ENCODE data around the gene MUC6. TPM values are rescaled to one million over a fixed set of nuclear protein-coding genes. Genes with fewer than 3 reads are reported as not detected.

The MUC6 gene, protein sequence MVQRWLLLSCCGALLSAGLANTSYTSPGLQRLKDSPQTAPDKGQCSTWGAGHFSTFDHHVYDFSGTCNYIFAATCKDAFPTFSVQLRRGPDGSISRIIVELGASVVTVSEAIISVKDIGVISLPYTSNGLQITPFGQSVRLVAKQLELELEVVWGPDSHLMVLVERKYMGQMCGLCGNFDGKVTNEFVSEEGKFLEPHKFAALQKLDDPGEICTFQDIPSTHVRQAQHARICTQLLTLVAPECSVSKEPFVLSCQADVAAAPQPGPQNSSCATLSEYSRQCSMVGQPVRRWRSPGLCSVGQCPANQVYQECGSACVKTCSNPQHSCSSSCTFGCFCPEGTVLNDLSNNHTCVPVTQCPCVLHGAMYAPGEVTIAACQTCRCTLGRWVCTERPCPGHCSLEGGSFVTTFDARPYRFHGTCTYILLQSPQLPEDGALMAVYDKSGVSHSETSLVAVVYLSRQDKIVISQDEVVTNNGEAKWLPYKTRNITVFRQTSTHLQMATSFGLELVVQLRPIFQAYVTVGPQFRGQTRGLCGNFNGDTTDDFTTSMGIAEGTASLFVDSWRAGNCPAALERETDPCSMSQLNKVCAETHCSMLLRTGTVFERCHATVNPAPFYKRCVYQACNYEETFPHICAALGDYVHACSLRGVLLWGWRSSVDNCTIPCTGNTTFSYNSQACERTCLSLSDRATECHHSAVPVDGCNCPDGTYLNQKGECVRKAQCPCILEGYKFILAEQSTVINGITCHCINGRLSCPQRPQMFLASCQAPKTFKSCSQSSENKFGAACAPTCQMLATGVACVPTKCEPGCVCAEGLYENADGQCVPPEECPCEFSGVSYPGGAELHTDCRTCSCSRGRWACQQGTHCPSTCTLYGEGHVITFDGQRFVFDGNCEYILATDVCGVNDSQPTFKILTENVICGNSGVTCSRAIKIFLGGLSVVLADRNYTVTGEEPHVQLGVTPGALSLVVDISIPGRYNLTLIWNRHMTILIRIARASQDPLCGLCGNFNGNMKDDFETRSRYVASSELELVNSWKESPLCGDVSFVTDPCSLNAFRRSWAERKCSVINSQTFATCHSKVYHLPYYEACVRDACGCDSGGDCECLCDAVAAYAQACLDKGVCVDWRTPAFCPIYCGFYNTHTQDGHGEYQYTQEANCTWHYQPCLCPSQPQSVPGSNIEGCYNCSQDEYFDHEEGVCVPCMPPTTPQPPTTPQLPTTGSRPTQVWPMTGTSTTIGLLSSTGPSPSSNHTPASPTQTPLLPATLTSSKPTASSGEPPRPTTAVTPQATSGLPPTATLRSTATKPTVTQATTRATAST (N-terminal part only)
- not detected for total RNA-seq

DNA sequence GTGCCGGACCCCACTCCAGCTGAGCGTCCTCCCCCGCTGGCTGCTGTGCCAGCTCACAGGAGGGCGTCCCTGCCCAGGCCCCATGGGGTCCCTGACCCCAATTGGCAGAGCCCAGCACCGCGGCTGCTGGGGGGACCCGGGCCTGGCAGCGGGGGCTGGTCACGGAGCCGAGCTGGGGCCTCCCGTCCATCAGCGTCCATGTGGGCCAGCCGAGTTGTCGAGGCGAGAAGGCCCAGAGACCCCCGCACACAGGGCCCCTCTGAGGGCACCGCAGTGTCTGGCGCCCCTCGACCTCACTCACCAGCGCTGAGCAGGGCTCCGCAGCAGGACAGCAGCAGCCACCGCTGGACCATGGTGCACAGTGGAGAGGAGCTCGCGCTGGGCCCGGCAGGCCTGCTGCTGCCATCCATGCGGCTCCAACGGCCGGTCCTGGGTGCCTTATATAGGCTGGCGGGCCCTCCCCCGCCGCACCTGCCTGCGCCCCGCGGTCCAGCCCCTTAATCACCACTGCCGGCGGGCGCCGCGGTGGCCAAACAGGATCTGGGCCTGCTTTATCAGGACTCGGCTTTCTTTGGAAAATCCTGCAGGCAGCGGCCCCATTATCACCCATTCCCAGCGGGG, at the start of gene MUC6:
Gene MUC6, minus strand, starts transcription at position 416 of the 621 bp plus-strand sequence. Its CDS starts 63 bp downstream, at position 353.
- Histone ChIP-seq H3K27ac (no peak within 1 kb of the TSS), H3K4me3 (no peak within 1 kb of the TSS), H3K9me3 (no peaks in the 10 kb centered on the region), H3K36me3 (no peaks in the 10 kb centered on the region), H3K27me3 (no peaks in the 10 kb centered on the region), H3K4me1 (no peaks in the 10 kb centered on the region)
- TF ChIP-seq, protein P1, sequence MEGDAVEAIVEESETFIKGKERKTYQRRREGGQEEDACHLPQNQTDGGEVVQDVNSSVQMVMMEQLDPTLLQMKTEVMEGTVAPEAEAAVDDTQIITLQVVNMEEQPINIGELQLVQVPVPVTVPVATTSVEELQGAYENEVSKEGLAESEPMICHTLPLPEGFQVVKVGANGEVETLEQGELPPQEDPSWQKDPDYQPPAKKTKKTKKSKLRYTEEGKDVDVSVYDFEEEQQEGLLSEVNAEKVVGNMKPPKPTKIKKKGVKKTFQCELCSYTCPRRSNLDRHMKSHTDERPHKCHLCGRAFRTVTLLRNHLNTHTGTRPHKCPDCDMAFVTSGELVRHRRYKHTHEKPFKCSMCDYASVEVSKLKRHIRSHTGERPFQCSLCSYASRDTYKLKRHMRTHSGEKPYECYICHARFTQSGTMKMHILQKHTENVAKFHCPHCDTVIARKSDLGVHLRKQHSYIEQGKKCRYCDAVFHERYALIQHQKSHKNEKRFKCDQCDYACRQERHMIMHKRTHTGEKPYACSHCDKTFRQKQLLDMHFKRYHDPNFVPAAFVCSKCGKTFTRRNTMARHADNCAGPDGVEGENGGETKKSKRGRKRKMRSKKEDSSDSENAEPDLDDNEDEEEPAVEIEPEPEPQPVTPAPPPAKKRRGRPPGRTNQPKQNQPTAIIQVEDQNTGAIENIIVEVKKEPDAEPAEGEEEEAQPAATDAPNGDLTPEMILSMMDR (IDR thresholded peaks at IDR 0.05): no peak
- no peak for DNase-seq (ENCODE audit: low spot score)

- no peak overlapping the region for H3K4me3 ChIP-seq
- H3K36me3 ChIP-seq: no peaks in the 10 kb centered on the region
- H3K27me3 ChIP-seq: no peaks in the 10 kb centered on the region
- no peaks in the 10 kb centered on the region for H3K9me3 ChIP-seq
- no peak for DNase-seq (ENCODE audit: low spot score)
- TF ChIP-seq, protein P1 (IDR thresholded peaks at IDR 0.05): no peak
- H3K4me1 ChIP-seq: no peaks in the 10 kb centered on the region
- no peak overlapping the region for H3K27ac ChIP-seq
Measured at GRCh38 chr11:1085440-1086170, 49.1 kb upstream of the MUC6 start.

GRCh38 chr11:1084561-1085439, 48.3 kb upstream of the MUC6 start:
- Histone ChIP-seq H3K36me3 (no peaks in the 10 kb centered on the region), H3K27ac (no peak overlapping the region), H3K9me3 (no peaks in the 10 kb centered on the region), H3K27me3 (no peaks in the 10 kb centered on the region), H3K4me1 (no peaks in the 10 kb centered on the region), H3K4me3 (no peak overlapping the region)
- TF ChIP-seq, protein P1 (IDR thresholded peaks at IDR 0.05): no peak
- no peak for DNase-seq (ENCODE audit: low spot score)

- H3K4me3 ChIP-seq: no peak overlapping the region
- H3K9me3 ChIP-seq: no peaks in the 10 kb centered on the region
- no peak overlapping the region for H3K27ac ChIP-seq
- H3K36me3 ChIP-seq: no peaks in the 10 kb centered on the region
- TF ChIP-seq, protein P1 (IDR thresholded peaks at IDR 0.05): no peak
- H3K27me3 ChIP-seq: no peaks in the 10 kb centered on the region
- no peak for DNase-seq (ENCODE audit: low spot score)
- H3K4me1 ChIP-seq: no peaks in the 10 kb centered on the region
Measured at GRCh38 chr11:1083621-1084551, 47.4 kb upstream of the MUC6 start.
